Measurements from ENCODE around the gene FLRT3.

Gene FLRT3

DNA sequence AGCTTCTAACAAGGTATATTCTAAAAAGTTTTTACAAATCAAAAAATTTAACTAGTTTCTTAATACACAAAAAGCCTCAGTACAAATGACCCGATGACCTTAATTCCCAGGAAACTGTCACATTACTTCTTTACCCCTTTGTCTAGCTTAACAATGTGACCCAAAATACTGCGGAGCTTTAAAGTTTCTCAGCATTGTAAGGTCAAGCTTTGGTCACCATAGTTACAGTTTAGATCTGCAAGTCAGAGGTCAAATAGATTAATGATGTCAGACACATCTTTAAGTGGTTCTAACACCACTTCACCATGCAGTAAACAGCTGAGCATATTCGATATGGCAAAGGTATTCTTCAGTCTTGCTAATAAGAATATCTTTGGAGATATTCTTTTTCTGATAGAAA lies 36.8 kb upstream of the FLRT3 start:
- TF ChIP-seq, protein P1, sequence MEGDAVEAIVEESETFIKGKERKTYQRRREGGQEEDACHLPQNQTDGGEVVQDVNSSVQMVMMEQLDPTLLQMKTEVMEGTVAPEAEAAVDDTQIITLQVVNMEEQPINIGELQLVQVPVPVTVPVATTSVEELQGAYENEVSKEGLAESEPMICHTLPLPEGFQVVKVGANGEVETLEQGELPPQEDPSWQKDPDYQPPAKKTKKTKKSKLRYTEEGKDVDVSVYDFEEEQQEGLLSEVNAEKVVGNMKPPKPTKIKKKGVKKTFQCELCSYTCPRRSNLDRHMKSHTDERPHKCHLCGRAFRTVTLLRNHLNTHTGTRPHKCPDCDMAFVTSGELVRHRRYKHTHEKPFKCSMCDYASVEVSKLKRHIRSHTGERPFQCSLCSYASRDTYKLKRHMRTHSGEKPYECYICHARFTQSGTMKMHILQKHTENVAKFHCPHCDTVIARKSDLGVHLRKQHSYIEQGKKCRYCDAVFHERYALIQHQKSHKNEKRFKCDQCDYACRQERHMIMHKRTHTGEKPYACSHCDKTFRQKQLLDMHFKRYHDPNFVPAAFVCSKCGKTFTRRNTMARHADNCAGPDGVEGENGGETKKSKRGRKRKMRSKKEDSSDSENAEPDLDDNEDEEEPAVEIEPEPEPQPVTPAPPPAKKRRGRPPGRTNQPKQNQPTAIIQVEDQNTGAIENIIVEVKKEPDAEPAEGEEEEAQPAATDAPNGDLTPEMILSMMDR (conservative IDR thresholded peaks at IDR 0.05): no peak
- H3K27ac ChIP-seq: no peak overlapping the region

DNA sequence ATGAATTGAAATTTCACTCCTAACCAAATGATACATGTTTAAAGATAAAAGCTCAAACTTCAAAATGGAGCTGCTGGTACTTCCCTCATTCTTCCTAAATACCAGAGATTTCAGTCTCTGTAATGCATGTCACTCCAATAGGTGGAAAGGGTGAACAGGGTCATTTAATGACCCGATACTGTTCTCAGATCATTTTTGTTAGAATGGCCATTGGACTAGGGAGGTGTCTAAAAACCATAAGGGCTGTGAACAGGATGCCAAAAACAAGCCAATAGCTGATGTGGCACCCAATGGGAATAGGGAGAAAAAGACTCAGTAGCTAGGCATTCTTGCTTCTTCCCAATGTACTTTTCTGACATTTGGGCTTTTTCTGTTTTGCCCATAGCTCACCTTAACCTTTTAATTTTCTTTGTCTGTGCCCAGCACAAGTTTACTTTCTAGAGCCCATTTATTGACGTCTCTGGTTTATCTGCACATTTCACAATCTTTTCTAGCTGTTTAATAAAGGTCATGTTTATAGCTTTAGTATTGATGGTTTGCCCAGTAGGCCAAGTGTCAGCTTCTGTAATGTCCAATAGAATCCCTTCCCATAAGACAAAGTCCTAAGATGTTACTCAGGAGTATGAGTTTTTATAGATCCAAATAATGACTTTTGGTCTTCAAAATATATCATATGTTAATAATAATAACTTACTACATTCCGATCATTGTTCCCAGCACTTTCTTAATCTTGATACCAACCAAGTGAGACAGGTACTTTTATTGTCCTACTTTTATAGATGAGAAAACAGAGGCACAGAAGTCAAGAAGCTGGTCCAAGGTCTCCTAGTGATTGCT lies 24.3 kb upstream of the FLRT3 start:
- no peak overlapping the region for H3K27ac ChIP-seq

DNA sequence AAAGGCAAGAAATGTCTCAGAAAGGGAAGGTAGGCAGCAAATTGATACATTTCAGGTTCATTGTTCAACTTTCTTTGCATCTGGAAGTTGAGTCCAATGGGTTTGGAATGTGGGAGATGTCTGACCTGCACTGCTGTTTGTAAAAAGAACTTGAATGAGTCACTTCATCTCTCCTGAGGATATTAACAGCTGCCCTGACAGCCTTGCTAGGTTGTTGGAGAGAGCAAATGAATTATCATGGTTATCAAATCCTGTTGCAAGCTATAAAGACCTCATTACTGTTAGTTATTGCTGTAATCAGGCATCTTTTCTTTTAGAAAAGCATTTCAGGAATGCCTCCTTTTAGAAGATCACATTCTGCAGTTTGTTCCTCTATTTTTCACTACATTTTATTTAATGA lies 23.0 kb upstream of the FLRT3 start:
- TF ChIP-seq, protein P1 (conservative IDR thresholded peaks at IDR 0.05): no peak
- H3K27ac ChIP-seq: no peak overlapping the region

More for the DNA sequence above, 24.3 kb upstream of the FLRT3 start:
- TF ChIP-seq, protein P1 (conservative IDR thresholded peaks at IDR 0.05): no peak

DNA sequence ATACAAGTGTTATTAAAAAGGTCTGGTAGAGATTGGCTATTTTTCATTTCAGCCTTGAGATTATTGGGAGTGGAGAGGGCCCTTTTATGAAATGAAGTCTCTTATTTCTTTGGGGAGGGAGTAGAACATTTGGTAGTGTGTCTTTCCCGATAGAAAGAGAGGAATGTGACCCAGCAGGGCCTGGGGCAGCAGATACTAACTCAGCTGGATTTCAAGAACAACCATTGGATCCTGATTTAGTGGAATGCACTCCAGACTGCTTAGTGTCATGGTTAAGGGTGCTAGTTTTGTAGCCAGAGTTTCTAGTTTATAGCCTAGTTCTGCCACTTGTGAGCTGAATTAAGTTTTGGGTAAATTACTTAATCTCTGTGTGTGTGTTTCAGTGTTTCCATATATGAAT lies 18.4 kb upstream of the FLRT3 start:
- TF ChIP-seq, protein P1 (conservative IDR thresholded peaks at IDR 0.05): no peak
- H3K27ac ChIP-seq: no peak overlapping the region

DNA sequence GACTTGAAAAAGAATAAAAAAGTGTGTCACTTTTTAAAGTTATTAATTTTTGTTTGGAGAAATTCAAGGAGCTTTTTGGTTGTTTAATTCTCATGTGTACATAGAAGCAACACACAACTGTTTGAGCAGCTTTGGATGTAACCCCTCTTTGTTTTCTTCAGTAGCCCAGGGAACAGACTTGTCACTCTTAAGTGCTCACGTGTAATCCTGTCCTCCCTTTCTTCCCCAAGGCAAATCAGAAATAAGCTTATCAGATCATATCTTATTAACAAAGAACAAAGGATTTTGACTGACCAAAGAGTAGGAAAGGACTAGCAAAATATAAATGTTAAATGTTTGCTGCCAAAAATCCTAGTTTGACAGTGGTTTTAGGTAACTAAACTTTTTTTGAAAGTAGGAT lies 7.3 kb upstream of the FLRT3 start:
- TF ChIP-seq, protein P1 (conservative IDR thresholded peaks at IDR 0.05): no peak
- H3K27ac ChIP-seq: no peak overlapping the region

DNA sequence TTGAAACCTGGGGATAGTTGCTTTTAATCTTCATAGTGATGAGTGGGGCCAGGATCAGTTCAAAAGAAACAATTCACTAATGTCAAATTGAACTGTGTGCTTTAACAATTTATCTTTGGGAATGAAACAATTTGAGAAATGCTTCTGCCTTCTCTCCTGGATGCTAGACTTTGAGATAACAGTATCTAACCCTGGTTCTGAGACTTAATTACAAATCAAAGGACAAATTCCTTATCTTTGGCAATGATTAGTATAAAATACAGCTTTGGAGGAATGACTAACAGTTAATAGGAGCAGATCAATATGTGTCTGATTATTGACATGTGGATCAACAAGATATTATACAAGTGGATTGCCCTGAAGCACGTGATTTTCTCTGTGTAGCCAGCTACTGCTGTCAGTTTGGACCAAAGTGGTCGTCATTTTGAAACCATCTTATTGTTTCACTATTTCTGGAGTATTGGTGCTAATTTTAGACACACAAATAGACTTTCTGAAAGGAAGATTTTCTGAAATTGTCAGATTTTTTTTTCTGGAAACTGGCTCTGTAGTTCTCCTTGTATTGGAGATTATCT lies 6.2 kb upstream of the FLRT3 start:
- H3K27ac ChIP-seq: no peak overlapping the region
- TF ChIP-seq, protein P1 (conservative IDR thresholded peaks at IDR 0.05): no peak

DNA sequence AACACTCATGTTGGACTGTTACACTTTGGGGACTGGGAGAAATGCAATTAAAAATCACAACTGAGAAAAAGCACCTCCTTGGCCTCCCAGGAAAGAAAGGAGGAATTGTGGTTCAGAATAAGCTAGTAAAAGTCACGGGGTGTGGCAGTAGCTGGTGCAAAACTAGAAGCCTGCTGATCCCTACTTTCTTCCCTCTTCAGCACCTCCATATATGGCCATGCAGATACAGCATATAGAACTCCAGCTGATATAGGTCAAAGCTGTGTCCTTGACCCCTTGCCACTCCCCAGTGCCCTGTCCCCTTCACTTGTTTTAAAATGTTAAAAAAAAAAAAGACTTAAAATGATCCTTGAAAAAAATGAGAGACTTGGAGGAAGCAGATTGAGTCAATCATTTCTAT lies 5.5 kb upstream of the FLRT3 start:
- H3K27ac ChIP-seq: no peak overlapping the region

More for the DNA sequence above, 5.5 kb upstream of the FLRT3 start:
- TF ChIP-seq, protein P1 (conservative IDR thresholded peaks at IDR 0.05): no peak
